ENCODE measurements around the gene SLC12A7.

DNA sequence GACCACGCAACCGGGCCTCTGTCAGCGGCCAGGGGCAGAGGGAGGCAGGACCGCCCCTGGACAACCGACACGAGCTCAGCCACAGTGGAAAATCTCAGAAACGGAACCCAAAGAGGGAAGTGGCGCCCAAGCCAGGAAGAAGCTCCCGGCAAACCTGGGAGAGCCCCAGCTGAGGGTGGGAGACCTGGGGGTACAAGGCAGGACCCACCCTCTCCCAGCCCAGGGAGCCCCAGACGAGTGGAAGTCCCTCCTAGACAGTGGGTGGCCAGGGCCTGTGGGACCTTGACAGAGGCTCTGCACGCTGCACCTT lies 3.0 kb downstream of the SLC12A7 start:
- TF ChIP-seq, protein P1, sequence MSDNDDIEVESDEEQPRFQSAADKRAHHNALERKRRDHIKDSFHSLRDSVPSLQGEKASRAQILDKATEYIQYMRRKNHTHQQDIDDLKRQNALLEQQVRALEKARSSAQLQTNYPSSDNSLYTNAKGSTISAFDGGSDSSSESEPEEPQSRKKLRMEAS (CRISPR knock-in tag; IDR thresholded peaks at IDR 0.05) = no peak
- no peak for TF ChIP-seq TCF7 (CRISPR knock-in tag; IDR thresholded peaks at IDR 0.05; ENCODE audit: low read depth)
- TF ChIP-seq, protein P2, sequence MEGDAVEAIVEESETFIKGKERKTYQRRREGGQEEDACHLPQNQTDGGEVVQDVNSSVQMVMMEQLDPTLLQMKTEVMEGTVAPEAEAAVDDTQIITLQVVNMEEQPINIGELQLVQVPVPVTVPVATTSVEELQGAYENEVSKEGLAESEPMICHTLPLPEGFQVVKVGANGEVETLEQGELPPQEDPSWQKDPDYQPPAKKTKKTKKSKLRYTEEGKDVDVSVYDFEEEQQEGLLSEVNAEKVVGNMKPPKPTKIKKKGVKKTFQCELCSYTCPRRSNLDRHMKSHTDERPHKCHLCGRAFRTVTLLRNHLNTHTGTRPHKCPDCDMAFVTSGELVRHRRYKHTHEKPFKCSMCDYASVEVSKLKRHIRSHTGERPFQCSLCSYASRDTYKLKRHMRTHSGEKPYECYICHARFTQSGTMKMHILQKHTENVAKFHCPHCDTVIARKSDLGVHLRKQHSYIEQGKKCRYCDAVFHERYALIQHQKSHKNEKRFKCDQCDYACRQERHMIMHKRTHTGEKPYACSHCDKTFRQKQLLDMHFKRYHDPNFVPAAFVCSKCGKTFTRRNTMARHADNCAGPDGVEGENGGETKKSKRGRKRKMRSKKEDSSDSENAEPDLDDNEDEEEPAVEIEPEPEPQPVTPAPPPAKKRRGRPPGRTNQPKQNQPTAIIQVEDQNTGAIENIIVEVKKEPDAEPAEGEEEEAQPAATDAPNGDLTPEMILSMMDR (IDR thresholded peaks at IDR 0.05) = no peak
- TF ChIP-seq, protein P3, sequence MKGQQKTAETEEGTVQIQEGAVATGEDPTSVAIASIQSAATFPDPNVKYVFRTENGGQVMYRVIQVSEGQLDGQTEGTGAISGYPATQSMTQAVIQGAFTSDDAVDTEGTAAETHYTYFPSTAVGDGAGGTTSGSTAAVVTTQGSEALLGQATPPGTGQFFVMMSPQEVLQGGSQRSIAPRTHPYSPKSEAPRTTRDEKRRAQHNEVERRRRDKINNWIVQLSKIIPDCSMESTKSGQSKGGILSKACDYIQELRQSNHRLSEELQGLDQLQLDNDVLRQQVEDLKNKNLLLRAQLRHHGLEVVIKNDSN (CRISPR knock-in tag; IDR thresholded peaks at IDR 0.05) = no peak
- no peak for TF ChIP-seq GABPB1 (CRISPR knock-in tag; IDR thresholded peaks at IDR 0.05)
- TF ChIP-seq ETV6 (CRISPR knock-in tag; IDR thresholded peaks at IDR 0.05) = no peak
